ENCODE data around the gene FABP6.

Gene FABP6

DNA sequence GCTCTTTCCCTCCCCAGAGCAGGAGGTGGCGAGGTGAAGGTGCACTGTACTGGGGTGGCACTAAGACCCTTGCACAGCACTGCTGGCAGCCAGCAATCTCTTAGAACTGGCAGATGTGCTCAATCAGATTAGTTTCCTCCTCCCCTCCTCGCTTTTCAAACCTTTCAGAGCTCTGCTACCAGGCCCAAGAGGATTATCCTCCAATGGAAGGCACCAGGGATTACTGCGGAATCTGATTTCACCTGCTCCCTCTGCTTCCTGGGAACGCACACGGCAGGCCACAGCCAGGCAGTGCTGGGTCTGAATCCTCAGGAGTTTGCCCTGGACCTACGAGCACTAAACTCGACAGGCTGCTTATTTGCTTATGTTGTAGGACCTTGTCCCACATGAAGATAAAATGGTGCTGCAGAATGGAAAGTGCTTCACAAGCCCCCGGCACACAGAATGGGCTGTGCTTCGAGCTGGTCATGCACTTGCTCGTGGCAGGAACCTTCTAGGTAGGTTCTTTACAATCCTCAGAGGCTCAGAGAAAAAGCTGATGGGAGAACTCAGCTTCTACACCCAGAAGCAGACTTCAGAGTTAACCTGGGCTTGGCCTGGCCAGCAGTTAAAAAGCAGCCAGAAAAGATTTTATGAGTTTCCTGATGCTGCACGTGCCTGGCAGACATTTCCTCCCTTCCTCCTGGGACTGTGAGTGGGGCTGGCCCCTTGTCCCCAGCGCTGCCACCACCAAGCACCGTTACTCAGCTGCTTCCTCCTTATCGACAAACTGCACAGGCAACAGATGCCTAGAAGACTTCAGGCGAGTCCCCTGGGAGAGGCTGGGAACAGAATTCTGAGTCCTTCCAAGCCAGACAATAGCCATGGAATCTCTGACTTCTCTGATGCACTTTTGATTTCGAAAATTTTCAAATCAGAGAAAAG, 33.1 kb downstream of the FABP6 start:
- DNase-seq (ENCODE audit: low read depth, low spot score), result peak; percentile 44

DNA sequence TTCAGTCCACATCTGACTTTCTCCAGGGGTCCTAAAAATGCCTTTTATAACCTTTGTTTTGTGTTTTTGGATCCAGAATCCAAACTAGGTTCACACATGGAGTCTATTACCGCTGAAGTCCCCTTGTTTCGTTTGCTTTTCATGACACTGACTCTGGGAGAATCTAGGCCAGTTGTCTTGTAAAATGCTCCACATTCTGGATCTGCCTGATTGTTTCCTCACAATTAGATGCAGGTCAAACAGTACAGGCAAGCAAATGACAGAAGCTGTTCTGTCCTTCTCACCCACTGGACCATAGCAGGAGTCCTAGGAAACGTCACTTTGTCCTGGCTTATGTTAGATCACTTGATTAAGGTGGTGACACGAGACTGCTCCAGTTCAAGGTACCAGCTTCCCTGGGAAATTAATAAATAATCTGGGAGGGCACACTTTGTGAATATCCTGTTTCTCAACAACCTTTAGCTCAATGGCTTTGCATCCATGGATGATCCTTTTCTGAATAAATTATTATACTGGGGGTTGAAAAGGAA, 34.1 kb downstream of the FABP6 start:
- no peak for DNase-seq (ENCODE audit: low read depth, low spot score)

DNA sequence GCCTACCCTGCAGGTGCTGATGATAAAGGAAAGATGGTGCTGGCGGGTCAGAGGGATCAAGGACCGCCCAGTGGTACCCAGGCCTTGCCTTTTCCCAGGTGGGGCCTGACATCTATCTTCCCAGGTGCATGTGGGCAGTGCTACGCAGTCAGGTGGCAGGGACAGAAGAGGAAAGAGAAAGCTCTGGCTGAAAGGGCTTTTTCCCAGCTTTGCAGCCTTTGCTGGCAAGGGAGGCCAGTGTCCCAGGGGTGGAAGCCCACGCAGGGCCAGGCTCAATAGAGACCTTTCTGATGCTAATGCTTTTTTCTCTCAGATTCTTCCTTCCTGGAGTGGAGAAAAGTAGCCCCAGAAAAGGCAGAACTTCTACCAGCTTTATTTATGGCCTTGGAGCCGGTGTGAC, 36.7 kb downstream of the FABP6 start:
- DNase-seq (ENCODE audit: low read depth, low spot score), result no peak

DNA sequence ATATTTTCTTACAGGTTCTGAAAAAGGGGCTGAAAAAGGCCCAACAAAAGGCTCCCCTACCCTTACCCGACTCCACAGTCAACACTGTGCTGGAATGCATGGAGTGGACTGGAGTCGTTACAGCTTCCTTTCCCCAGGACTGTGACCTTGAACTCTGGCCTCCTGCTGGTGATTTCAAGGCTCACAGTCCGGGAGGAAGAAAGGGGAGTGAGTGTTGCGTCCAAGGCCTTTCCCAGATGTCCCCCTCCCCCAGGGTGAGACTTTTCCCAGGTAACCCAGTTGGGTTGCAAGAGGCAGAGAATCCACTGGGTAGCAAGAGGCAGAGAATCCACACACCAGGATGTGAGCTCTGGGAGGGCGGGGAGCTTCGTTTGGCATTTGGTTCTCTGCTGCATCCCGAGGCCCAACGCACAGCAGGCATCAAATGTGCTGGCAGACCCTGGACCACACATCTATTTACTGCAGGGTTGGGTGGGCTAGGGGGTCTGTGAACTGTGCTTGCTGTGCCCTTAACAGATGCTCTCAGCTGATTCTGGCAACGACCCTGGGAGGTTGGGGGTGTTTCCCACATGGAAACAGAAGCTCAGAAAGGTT, 37.5 kb downstream of the FABP6 start:
- peak; percentile 44 for DNase-seq (ENCODE audit: low read depth, low spot score)

DNA sequence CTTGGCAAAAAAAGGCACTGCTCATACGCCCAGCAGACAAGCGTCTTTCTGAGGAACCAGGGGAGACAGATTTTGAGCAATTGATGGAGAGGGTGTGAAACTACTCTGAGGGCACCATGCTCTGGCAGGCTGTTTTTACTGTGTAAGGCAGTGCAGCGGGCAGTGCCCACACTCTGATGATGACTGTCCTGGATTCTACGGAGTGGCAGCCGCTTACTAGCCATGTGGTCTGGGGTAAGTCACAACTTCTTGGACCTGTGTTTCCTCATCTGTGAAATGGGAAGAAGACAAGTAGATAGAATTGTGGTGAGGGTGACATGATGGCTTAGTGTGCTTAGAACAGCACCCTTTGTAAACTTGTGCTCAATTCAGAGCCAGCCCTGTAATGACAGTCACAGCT, 38.8 kb downstream of the FABP6 start:
- no peak for DNase-seq (ENCODE audit: low read depth, low spot score)

DNA sequence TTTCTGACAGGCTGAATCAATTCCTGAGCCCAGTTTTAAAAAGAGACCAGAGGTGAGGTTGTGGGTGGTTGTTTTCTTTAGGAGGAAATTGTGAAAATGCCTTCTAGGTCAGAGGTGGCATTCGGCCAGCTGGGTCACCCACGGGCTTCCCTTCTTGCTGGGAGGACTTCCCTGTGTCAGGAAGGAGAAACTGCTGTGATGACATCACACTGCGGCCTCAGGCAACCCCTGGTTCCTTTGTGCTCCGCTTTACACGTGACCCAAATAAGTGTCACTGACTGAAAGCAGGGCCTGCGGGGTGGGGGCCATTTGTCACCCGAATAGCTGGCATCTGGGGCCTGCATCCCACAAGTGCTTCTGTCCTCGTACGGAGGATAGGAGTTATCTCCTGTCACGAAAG, 39.7 kb downstream of the FABP6 start:
- DNase-seq (ENCODE audit: low read depth, low spot score), result peak; percentile 77

DNA sequence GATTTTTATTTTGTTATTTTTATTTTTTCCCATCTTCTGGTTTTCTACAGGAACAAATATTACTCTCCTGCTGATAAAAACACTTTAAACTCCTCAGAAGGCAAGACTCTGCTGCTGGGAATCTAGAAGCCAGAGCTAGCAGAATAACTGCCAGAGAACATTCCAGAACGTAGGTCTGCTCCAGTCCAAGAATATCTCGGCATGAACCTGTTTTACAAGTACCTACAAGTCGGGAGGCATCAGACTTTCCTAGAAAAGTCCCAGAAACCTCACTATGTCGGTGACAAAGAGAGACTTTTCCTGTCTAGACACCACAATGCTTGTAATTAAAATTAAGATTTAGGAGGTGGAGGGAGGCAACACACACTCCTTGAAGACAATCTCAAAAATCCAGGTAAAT, 41.4 kb downstream of the FABP6 start:
- no peak for DNase-seq (ENCODE audit: low read depth, low spot score)

DNA sequence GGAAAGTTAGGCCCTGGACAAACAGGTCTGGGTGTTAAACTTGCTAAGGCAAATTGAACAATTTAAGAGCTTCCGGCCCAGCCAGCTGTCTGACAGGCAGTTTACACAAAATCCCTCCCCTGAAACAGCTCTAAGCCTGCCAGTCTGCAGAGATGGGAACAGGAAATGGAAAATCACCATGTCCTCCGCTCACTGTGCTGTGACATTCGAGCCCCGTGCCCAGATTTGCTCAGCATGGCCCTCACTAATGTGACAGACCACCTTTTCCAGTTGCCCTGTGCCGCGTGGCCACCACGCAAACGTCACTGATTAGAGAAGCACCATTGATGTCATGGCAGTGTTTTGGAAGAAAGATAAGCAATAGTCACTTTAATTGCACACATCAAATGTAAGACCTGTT, 42.1 kb downstream of the FABP6 start:
- peak; percentile 47 for DNase-seq (ENCODE audit: low read depth, low spot score)

DNA sequence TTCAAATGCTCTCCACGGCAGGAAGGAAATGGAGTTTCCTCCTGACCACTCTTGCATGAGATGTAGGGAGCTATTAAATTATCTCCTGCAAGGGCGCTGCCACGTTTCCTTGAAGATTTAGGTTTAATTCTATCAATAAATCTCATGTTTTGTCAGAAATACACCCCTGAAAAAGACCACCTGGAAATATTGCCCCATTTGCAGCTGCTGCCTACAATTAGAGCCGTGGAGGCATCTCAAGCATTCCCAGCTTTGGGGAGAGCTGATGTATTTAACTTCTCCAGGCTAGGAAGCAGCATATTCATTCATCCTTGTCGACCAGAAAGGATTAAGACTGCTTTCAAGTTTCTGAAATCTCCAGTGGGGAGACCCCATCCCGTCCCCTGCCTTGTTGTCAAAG, 42.5 kb downstream of the FABP6 start:
- DNase-seq (ENCODE audit: low read depth, low spot score), result no peak

DNA sequence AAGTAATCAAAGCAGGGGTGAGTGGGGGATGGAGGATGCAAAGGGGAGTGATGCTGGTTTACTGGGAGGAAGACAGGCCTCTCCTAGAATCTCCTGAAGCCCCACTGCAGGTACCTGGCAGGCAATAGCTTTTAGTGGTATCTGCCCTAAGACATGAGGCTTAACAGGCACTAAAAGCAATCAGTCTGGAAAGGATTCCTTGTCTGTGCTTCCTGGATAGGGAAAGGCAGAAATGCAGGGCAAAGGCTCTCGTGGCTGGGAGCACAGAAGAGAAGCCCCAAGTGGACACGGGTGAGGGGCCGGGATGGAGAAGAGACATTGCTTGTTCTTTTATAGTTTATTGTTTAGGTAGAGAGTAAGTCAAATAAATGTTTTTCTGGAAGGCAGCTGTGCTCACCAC, 43.0 kb downstream of the FABP6 start:
- DNase-seq (ENCODE audit: low read depth, low spot score), result peak; percentile 46

DNA sequence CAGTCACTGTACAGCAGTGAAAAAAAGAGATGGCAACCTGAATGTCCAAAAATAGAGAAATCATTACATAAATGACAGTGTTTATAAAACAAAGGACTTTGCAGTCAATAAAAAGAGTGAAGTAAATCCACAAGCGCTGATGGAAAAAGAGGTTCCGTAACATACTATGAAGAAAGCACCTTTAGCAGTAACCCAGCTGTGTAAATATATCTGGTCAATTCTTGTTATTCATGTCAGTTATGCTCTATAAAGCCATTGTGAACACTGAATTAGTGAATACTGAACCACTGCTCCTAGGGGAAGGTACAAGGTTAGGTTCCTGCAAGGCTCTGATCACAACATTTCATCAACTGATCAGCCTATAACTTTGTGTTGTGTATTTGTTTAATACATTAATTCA, 43.6 kb downstream of the FABP6 start:
- DNase-seq (ENCODE audit: low read depth, low spot score), result no peak

DNA sequence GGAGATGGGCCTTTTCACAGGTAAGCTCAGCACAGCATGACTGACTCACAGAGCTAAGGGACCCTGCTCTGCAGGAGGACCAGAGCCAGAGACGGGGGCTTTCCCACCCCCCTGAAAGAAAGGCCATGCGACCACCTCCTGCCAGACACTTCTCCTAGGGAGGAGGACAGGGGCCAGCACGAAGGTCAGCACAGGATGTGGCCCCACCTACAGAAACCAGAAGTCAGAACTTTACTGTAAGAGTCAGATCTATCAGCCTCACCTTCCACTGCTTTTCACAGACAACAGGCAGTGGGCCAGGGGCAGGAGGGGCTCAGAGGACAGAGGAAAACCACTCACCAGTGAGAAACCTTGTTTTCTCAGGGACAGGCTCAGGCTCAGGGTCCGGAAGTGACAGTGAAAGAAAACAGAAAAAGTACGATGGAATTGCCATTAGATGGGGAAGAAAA, 45.2 kb downstream of the FABP6 start:
- DNase-seq (ENCODE audit: low read depth, low spot score), result no peak

DNA sequence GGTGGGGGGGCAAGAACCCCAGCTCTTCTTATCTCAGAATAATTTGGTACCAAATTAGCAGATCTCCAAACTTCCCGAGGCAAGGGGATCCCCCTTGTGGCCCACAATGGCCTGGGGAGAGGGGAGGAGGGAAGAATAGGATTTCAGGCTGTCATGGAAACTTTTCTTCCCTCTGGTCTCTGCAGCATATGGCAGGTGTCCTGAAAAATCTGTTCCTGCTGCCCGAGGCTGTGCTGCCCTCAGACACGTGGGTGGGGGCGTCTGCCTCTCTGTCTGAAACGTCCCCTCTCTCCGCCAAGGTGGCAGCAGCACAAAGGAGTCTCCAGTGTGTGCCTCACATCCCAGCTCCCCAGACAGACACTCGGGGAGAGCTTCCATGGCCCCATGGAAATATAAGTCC, 49.0 kb downstream of the FABP6 start:
- no peak for DNase-seq (ENCODE audit: low read depth, low spot score)

DNA sequence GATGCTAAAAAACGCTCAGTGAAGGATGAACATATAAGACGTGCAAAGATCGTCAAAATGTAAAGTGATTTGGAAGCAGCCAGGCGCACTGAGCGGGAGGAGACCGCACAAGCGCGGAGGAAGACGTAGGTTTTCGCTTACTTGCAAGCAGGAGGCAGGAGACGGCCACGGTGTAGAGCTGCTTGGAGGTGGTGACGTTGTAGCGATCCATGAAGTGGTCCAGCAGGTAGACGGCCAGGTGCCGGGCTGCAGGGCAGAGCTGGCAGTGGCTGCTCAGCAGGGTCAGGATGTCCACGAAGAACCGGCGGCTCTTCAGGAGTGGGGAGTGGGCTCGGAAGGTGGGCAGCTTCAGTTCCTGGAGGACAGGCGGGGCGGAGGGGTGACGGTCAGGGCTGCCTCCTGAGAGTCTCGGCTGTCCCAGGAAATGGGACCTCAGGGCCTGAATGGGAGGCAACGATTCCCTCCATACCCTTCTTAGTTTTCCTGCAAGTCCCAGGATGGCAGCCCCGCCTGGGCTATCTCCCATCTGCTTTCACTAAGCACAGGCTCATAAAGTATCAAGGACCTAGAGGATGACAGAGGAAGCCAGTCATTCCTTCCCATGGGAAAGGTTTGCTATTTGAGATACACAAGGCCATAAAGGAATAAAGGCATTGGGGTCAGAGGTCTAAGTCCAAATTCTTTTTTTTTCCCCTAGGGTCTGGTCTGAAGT, 51.2 kb downstream of the FABP6 start:
- DNase-seq (ENCODE audit: low read depth, low spot score), result no peak

DNA sequence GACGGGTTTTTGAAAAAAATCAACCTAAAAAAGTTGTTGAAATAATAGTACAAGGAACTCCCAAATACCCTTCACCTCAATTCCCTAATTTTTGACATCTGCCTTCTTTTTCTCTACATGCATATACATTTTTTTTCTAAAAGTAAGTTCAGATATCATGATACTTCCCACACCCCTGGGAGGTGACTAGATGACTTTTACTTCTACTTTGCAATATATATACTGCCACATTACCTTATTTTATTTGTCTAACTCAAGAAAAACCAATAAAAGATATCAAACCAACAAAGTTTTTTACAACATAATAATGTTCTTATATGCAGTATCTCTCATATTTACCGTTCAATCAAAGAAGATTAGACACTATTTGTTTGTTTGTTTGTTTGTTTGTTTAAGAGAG, 52.0 kb downstream of the FABP6 start:
- no peak for DNase-seq (ENCODE audit: low read depth, low spot score)

DNA sequence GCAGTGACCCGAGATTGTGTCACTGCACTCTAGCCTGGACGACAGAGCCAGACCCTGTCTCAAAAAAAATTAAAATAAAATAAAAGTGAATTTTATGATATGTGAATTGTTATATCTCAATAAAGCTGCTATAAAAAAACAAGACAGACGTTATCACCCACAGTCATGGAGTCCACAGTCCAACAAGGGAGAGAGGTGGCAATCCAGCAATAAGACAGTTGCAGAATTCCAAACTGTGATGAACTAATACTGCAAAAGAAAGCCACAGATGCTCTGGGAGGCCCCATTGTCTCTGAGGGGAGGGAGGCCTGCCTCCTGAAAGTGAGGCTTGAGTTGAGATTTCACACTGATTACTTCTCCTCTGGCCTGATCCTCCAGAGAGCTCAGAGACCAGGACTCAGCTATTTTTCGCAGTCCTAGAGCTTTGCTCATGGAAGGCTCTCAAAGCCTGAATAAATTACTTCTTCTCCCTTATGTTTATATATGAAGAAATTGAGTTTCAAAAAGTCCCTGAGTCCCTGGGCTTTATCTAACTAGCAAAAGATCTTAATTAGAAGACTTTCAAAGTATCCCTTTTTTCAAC, 55.1 kb downstream of the FABP6 start:
- no peak for DNase-seq (ENCODE audit: low read depth, low spot score)

DNA sequence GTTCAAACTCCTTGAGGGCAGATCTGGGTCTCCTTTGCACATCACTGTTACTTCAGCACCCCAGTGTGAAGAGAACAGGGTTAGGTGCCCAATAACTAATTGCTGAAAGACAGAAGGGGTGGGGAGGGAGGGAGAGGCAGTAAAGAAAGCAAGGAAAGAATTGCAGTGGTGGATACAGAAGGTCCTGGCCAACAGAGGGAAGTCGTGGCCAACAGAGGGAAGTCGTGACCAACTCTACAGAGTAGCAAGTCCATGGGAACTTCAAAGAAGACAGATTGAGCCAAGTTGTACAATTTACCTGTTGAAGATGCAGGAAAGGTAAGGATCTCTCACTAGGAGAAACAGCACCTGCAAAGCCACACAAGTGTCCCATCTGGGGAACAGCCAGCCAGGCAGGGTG, 56.0 kb downstream of the FABP6 start:
- no peak for DNase-seq (ENCODE audit: low read depth, low spot score)

DNA sequence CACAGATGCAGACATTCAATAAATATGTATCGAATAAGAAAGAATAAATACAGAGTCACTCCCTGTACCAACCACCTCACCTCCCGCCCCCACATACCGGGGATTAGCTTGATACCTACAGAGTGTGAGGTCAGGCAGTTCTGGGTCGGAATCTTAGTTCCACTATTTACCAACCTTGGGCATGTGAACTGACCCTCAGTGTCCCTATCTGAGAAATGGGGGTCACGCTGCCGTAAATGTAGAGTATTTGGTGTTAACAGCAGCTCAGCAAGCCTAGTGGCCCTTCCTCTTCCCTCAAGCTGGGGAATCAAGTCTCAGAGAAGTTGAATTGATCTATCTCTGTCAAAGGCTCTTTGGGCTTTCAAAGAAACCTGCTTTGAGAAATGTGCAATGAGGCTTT, 57.6 kb downstream of the FABP6 start:
- no peak for DNase-seq (ENCODE audit: low read depth, low spot score)

DNA sequence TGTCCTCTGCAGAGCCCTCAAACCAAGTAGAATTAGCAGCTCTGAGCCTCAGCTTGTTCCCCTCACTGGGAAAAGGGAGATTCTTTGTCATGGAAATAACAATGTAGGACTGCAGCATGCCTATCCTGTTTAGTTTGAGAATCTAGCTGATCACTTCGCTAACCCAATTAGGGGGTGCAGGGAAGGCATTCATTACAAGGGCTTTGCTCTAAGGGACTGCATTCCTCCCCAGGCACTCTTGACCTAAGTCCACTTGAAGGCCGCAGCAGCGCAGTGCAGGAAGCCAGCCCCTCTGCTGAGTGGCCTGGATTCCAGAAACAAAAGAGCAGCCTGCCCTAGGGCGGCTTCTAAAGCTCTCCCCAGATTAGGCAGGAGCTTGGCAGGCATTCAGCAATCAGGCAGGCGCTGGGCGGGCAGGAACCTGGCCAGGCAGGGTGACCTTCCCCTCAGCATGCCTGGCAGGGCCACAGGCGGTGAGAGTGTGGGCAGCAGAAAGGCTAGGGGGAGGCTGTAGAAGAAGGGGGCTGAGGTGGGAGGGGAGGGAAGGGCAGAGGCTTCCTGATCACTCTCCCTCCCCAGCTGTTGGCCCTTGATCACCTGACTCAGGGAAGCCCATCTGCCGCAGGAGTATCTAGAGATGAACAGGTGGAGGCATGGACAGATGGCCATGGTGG, 58.2 kb downstream of the FABP6 start:
- DNase-seq (ENCODE audit: low read depth, low spot score), result peak; percentile 99

Data from ELF-1 (cell line).